ENCODE data around the gene UGT8. TPM values are rescaled to one million over a fixed set of nuclear protein-coding genes. Genes with fewer than 3 reads are reported as not detected.
"Not testable (repeated sequence)": the region's sequence is repeated elsewhere in the genome, so short reads cannot be mapped to it uniquely, and the experiment has no call there.

Gene UGT8
- total RNA-seq, 1 experiment from 2014 or later: 18.2 TPM

DNA sequence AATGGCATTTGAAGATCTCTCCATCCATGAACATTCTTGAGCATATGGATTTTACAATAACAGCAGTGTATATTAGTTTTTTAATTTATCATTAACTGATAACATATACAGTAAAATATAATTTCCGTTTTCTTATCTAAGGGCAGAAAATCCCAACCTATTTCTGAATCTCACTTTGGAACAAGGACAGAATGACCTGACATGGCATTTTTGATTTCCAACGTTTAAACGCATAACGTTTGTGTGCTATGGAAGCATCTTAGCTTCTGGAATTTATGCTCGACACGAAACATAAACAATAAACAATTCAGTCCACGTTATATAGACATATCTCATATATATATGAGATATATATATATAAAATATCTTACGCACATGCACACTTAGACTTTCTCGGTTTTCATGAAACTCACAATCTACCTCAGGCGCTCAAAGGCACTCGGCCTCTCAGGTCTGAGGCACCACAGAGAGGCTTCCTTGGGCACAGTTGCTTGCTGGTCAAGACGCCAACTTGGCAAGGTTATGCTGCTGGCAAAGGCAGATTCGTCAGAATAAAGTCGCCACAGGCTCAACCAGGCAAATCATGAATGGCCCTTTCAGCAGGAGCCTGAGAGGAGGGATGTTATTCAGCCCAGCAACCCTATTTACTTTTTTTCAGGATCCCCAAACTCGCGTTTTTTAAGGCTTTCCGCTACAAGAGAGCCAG lies 1.0 kb upstream of the UGT8 start:
- Histone ChIP-seq H3K36me3 (replicated peaks; ENCODE audit: control insufficient read depth, insufficient read depth, low read length) (no peaks in the 10 kb centered on the region; the same call in 1 of the 2 replicates), H3K27me3 (ENCODE audit: control insufficient read depth, insufficient read depth, low read length) (peaks cover 10% of the 10 kb centered on the region), H3K4me3 (ENCODE audit: insufficient read depth, low read depth, low read length) (peak overlapping the region; percentile 88)
- DNase-seq: peak; percentile 25

DNA sequence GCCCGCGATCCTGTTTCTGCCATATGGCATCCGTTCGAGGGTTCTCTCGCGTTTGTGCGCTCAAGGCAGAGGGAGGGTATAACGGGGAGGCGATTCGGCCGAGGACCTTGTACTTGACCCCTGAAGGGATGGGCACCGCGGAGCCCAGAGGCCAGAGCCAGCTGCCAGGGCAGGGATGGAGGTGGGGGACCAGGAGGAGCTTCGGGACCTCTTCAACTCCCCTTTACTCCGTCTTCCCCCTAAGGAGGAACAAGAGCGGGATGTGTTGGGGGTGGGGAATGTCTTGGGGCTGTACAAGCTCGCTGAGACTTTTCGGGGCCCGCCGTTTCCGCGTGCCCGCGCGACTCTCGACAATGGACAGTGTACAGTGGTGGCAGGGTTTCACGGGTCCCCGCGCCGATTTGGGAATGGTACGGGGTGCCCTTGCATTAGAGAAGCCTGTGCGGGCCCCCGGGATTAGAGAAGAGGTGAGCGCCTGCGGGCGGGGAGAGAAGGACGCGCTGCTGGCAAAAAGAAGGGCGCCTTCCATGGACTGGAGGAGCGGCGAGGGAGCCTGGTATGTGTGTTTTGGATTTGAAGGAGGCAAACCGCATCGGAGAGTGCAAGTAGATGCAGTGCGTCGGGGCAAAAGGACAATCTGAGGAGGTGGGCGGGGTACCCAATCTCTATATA lies 760 bp downstream of the UGT8 start:
- H3K27me3 ChIP-seq (ENCODE audit: control insufficient read depth, insufficient read depth, low read length): peaks cover 10% of the 10 kb centered on the region
- DNase-seq: peak; percentile 70
- peak overlapping the region; percentile 88 for H3K4me3 ChIP-seq (ENCODE audit: insufficient read depth, low read depth, low read length)
- no peaks in the 10 kb centered on the region; the same call in 1 of the 2 replicates for H3K36me3 ChIP-seq (replicated peaks; ENCODE audit: control insufficient read depth, insufficient read depth, low read length)

DNA sequence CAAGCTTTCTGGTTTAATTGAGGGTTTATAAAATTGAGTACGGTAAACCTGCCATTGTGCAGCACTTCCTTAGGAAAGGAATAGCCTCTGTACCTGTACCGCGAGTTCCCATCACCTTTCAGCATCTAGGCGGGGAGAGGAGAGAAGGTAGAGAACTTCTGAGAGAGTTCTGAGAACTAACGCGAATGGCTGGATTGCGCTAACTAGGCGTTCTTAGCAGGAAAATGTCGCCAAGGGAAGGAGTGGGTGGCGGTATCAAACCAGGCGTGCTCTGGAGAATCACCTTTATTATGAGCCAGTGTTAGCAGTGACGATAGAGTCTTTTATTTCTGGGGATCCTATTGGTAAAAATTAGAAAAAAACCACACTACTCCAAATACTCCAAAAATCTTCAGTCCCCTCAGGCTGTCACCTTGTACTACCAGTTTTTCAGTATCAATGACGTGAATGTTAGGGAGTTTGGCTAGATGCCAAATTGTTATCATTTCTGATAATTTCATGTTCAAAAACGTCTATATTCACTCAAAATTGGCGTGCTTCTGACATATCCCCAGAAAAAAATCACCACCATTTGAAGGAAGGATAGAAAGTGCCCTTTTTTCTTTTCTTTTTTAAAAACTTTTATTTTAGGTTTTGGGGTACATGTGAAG lies 1.4 kb downstream of the UGT8 start:
- DNase-seq: peak; percentile 23
- H3K27me3 ChIP-seq (ENCODE audit: control insufficient read depth, insufficient read depth, low read length): peaks cover 10% of the 10 kb centered on the region
- H3K4me3 ChIP-seq (ENCODE audit: insufficient read depth, low read depth, low read length): peak overlapping the region; percentile 88
- H3K36me3 ChIP-seq (replicated peaks; ENCODE audit: control insufficient read depth, insufficient read depth, low read length): no peaks in the 10 kb centered on the region; the same call in 1 of the 2 replicates

DNA sequence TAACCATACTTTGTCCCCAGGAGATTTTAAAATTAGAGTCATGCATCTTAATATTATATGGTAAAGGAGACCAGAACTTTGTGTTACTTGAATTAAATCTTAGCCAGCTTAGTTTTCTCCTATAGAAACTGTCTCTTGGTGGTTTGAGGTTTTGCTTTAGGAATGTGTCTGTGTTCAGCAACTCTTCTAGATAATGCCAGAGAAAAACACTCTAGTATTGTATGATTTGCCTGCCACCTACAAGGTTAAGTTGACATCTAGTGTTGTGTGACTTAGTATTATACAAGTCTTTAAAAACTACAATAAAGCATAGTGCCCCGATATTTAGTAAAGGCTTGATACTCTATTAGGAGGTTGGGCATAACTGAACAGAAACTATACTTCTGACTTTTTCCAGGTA lies 2.1 kb downstream of the UGT8 start:
- H3K4me3 ChIP-seq (ENCODE audit: insufficient read depth, low read depth, low read length): no peak overlapping the region
- H3K36me3 ChIP-seq (replicated peaks; ENCODE audit: control insufficient read depth, insufficient read depth, low read length): no peaks in the 10 kb centered on the region
- no peak for DNase-seq
- peaks cover 10% of the 10 kb centered on the region for H3K27me3 ChIP-seq (ENCODE audit: control insufficient read depth, insufficient read depth, low read length)

DNA sequence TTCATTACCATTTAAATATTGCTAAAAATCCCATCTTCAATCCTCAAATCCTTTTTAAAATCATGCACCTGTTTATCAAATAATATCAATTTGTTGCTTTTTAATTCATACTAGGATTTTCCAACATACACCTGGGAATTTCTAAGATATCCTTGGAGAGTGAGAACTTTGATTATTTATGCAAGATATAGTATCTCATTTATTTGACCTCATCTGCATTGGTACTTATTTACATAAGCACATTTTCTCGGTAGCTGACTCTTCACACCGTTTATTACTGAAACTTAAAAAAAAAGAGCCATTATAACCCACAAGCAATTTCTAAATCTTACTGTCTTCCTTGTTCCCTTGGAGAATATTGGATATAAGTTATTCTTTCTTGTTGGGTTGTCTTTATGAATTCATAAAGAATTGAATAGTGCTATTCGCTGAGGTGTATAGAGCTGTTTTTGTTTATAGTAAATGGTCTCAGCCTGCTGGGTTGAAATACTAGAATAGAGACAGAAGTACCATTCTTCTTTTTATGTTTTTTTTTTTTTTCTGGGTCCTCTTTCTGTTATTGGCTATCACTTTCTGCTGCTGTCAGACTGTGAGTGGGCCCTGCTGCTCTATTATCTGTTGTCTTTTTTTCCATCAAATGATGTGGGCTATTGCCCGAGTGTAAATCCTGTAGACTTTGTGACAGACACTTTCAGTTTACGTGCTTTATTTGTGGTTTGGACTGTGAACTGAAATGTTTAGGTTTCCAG lies 2.9 kb downstream of the UGT8 start:
- Histone ChIP-seq H3K36me3 (replicated peaks; ENCODE audit: control insufficient read depth, insufficient read depth, low read length) (no peaks in the 10 kb centered on the region), H3K4me3 (ENCODE audit: insufficient read depth, low read depth, low read length) (no peak overlapping the region), H3K27me3 (ENCODE audit: control insufficient read depth, insufficient read depth, low read length) (peaks cover 10% of the 10 kb centered on the region)
- no peak for DNase-seq

DNA sequence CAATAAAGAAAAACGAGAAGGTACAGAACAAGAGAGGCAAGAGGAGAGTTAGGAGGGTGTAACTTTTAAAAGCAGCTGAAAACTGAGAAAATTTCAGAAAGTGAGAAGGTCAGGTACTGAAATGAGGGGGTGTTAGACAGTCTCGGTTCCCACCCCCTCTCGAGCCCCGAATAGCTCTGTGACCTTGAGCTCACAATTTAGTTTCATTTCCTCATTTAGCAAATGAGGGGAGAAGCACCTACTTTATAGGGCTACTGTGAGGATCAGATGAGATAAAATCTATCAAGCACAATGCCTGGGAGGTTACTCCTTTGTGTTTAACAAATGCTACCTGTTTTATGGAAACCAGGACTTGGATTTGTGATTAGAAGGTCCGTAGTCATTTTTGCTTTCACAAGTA lies 4.9 kb downstream of the UGT8 start:
- DNase-seq: no peak
- Histone ChIP-seq H3K27me3 (ENCODE audit: control insufficient read depth, insufficient read depth, low read length) (peaks cover 4% of the 10 kb centered on the region), H3K36me3 (replicated peaks; ENCODE audit: control insufficient read depth, insufficient read depth, low read length) (no peaks in the 10 kb centered on the region), H3K4me3 (ENCODE audit: insufficient read depth, low read depth, low read length) (no peak overlapping the region)

DNA sequence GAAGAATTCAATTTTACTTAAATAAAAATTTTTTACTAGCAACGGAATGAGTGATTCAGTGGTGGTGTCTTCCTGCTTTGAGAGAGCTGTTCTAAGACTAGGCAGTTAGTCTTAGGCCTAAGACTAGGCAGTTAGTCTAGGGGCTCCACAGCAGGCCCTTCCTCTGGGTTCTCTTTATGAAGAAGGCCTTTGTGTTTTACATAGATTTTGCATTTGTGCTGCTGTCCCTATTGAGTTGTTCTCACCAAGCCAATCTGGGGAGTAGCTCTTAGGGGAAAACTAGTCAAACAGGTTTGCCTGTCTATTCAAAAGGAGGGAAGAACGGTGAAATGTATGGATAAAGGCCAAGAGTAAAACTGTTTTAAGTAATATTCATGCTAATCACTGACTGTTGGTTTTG lies 7.6 kb downstream of the UGT8 start:
- Histone ChIP-seq H3K36me3 (replicated peaks; ENCODE audit: control insufficient read depth, insufficient read depth, low read length) (no peaks in the 10 kb centered on the region), H3K4me3 (ENCODE audit: insufficient read depth, low read depth, low read length) (no peak overlapping the region), H3K27me3 (ENCODE audit: control insufficient read depth, insufficient read depth, low read length) (no peaks in the 10 kb centered on the region)
- peak; percentile 27 for DNase-seq

DNA sequence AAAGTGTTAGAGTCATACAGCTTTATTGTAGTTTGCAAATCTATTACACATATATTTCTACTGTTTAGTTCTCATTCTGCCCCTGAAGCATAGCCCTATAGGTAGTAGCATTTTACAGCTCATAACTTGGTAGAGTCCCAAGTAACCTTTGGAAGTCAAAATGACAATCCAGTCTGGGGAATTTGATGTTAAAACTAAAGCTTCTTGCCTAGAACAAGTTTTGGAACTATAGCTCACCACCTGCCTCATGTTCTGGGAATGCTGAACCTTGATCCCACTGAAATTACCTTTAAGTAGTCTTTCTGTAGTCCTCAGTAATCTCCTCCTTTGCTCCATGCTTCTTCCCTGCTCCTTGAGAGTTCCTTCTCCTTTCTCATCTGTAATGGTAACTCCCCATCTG lies 8.4 kb downstream of the UGT8 start:
- Histone ChIP-seq H3K27me3 (ENCODE audit: control insufficient read depth, insufficient read depth, low read length) (no peaks in the 10 kb centered on the region), H3K4me3 (ENCODE audit: insufficient read depth, low read depth, low read length) (no peak overlapping the region), H3K36me3 (replicated peaks; ENCODE audit: control insufficient read depth, insufficient read depth, low read length) (no peaks in the 10 kb centered on the region)
- DNase-seq: no peak

DNA sequence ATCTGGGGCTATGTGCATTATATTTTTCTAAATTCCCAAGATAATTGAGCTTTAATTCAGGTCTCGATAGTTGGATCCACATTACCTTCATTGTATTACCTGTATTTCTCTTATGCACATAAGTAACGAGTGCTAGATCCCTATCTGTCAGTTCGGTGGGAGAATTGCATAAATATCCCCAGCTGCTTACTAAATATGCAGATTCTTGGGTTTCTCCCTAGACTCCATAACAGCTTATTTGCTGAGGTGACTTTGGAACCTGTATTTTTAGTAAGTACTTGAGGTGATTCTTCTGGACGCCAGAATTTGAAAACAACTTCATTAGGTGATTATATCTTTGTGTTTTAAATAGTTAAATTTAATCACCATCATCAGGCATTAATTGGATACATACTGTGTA lies 15.0 kb downstream of the UGT8 start:
- H3K4me3 ChIP-seq (ENCODE audit: insufficient read depth, low read depth, low read length): no peak overlapping the region
- H3K36me3 ChIP-seq (replicated peaks; ENCODE audit: control insufficient read depth, insufficient read depth, low read length): no peaks in the 10 kb centered on the region
- DNase-seq: no peak
- no peaks in the 10 kb centered on the region for H3K27me3 ChIP-seq (ENCODE audit: control insufficient read depth, insufficient read depth, low read length)

DNA sequence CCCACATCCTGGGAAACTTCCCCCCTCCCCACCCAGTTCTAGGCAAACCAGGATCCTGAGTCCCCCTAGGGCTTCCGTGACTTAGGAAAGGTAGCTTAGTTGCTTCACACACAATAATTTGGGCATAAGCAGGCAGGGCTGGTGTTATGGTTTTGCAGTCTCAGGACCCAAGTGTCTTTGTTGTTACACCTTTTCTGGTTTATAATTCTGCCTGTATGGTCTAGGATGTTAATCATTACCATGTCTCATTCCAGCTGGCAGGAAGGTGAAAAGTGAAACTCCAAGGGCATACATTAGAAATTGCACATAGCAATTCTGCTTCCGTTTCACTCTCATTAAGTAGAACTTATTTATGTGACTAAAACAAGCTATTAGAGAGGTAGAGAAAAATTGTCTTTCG lies 16.8 kb downstream of the UGT8 start:
- no peaks in the 10 kb centered on the region for H3K36me3 ChIP-seq (replicated peaks; ENCODE audit: control insufficient read depth, insufficient read depth, low read length)
- H3K27me3 ChIP-seq (ENCODE audit: control insufficient read depth, insufficient read depth, low read length): no peaks in the 10 kb centered on the region
- H3K4me3 ChIP-seq (ENCODE audit: insufficient read depth, low read depth, low read length): no peak overlapping the region
- DNase-seq: no peak

DNA sequence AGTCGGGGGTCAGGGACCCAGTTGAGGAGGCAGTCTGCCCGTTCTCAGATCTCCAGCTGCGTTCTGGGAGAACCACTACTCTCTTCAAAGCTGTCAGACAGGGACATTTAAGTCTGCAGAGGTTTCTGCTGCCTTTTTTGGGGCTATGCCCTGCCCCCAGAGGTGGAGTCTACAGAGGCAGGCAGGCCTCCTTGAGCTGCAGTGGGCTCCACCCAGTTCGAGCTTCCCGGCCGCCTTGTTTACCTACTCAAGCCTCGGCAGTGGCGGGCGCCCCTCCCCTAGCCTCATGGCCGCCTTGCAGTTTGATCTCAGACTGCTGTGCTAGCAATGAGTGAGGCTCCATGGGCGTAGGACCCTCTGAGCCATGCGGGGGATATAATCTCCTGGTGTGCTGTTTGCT lies 17.4 kb downstream of the UGT8 start:
- not testable (repeated sequence) for H3K36me3 ChIP-seq (replicated peaks; ENCODE audit: control insufficient read depth, insufficient read depth, low read length); H3K4me3 ChIP-seq (ENCODE audit: insufficient read depth, low read depth, low read length); DNase-seq

DNA sequence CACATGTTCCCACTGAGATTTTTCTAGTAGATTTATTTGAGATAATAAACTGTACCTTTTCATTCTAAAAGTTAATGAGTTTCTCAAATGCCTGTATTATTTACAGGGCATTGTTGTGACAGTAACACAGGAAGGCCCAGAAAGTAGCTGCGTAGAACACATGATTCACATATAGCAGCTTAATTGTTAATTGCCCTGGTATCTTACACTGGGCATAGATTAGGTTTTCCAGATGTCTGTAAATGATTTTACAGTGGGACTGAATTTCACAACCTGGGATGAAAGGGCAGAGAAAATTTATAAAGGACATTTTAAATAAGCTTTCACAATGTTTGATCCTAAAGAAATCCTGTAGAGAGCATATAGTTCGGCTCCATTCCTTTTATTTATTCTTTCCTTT lies 27.6 kb downstream of the UGT8 start:
- Histone ChIP-seq H3K36me3 (replicated peaks; ENCODE audit: control insufficient read depth, insufficient read depth, low read length) (no peaks in the 10 kb centered on the region; the same call in 1 of the 2 replicates), H3K4me3 (ENCODE audit: insufficient read depth, low read depth, low read length) (no peak overlapping the region), H3K27me3 (ENCODE audit: control insufficient read depth, insufficient read depth, low read length) (no peaks in the 10 kb centered on the region)
- DNase-seq: no peak

More for the DNA sequence above, 17.4 kb downstream of the UGT8 start:
- not testable (repeated sequence) for H3K27me3 ChIP-seq (ENCODE audit: control insufficient read depth, insufficient read depth, low read length)

DNA sequence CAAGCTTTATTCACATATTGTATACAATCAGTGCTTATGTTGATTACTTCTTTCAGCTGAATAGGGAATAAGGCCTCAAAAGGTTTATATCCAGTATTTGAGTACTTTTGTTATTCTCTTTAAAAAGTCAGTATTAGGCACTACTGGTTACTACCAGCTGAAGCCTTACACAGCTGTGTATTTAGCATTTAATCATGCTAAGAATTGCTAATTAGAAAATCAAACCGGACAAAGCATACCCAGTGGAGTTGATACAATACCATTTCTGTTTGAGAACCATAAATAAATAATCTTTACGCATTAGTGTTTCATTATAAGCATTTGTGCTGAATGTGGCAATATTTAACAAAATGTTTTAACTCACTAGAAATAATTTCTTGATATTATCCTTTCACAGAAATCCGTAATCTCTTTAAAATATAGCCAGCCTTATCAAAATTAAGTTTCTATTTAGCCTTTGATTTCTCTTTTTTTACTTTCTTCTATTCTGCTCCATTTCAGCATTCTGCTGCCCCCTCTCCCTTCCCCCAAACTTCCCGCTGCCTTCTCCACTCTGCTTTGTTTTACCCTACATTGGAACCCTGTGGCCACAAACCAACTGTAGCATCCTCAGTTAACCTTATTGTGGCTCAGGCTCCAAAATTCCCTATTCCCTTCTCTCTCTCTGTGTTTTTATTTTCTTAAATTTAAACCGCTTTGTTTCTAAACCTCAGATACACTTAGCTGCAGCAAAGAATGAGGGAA lies 37.8 kb downstream of the UGT8 start:
- no peak for DNase-seq
- no peaks in the 10 kb centered on the region for H3K36me3 ChIP-seq (replicated peaks; ENCODE audit: control insufficient read depth, insufficient read depth, low read length)
- no peaks in the 10 kb centered on the region for H3K27me3 ChIP-seq (ENCODE audit: control insufficient read depth, insufficient read depth, low read length)
- no peak overlapping the region for H3K4me3 ChIP-seq (ENCODE audit: insufficient read depth, low read depth, low read length)

DNA sequence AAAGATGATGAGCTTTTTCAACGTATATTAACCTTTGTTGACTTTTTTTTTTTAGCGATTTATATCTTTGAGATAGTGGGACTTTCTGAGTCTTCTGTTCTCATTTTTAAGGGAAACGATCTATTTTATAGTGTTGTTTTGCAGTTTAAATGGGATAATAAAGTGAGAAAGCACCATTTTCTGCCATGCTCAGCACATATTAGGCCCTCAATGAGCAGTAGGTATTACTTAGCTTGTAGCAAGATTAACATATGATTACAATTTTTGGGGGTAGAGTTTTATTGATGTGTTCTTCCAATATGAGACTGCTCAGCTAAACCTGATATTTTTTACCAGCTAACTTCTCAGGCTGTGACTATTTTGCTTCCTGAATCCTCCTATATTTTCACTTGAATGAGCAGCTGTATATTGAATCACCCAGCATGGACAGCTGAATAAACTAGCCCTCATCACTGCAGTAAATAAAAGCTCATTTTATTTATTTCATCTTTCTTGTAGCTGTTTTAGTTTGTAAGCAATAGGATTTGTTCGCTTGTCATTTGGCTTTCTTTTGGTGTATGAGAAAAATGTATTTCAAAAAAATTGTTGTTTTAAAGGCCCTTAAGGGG lies 43.7 kb downstream of the UGT8 start:
- Histone ChIP-seq H3K4me3 (ENCODE audit: insufficient read depth, low read depth, low read length) (no peak overlapping the region), H3K27me3 (ENCODE audit: control insufficient read depth, insufficient read depth, low read length) (no peaks in the 10 kb centered on the region)
- no peak for DNase-seq

More for the DNA sequence above, 43.7 kb downstream of the UGT8 start:
- H3K36me3 ChIP-seq (replicated peaks; ENCODE audit: control insufficient read depth, insufficient read depth, low read length): no peaks in the 10 kb centered on the region

Data from H7 (cell line).